Measurements from ENCODE around the gene NGRN. TPM values are rescaled to one million over a fixed set of nuclear protein-coding genes. Genes with fewer than 3 reads are reported as not detected.

Gene NGRN
- total RNA-seq, 3 donors from 2014 or later = 41.7 to 111 (median 54.1) TPM

GRCh38 chr15:90309020-90309419, 43.5 kb downstream of the NGRN start:
- TF ChIP-seq, protein P1, sequence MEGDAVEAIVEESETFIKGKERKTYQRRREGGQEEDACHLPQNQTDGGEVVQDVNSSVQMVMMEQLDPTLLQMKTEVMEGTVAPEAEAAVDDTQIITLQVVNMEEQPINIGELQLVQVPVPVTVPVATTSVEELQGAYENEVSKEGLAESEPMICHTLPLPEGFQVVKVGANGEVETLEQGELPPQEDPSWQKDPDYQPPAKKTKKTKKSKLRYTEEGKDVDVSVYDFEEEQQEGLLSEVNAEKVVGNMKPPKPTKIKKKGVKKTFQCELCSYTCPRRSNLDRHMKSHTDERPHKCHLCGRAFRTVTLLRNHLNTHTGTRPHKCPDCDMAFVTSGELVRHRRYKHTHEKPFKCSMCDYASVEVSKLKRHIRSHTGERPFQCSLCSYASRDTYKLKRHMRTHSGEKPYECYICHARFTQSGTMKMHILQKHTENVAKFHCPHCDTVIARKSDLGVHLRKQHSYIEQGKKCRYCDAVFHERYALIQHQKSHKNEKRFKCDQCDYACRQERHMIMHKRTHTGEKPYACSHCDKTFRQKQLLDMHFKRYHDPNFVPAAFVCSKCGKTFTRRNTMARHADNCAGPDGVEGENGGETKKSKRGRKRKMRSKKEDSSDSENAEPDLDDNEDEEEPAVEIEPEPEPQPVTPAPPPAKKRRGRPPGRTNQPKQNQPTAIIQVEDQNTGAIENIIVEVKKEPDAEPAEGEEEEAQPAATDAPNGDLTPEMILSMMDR (IDR thresholded peaks at IDR 0.05) = no peak
- intact Hi-C loops (cut with DNase I, micrococcal nuclease) = no loop called here
- DNase-seq (no peak), ATAC-seq (no peak)
- Histone ChIP-seq H3K4me1 (ENCODE audit: low read depth) (no peaks in the 10 kb centered on the region), H3K4me3 (no peak overlapping the region), H3K36me3 (ENCODE audit: low read depth) (no peaks in the 10 kb centered on the region), H3K9me3 (no peaks in the 10 kb centered on the region)

DNA sequence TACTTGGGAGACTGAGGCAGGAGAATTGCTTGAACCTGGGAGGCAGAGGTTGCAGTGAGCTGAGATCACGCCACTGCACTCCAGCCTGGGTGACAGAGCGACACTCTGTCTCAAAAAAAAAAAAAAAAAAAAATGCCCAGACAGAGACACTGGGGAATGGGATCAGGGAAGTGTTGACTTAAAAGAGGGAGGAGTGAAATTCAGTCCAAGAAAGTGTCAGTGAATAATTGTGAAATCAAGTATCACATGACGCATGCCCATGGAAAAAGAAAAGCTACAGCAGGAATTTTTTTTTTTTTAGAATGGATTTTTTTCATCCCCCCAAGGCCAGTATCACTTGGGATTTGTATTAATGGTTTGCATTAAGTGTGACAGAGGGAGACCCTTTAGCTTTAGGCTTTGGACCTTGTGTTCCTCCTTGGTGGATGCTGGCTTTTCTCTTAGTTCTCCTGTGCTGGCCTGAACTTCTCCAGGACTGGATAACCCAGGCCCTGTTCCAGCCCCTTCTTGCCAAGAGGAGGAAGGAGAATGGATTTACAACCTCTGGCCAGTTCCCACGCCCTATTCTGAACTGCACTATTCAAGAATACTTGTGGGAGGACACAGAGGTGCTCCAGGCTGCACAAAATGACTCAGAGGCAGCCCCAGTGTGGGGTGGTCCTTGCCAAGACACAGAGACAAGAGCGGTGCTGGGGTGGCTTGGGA, 50.0 kb downstream of the NGRN start:
- intact Hi-C loops (cut with DNase I, micrococcal nuclease) = no loop called here
- Histone ChIP-seq H3K4me3 (no peak overlapping the region), H3K9me3 (no peaks in the 10 kb centered on the region), H3K36me3 (ENCODE audit: low read depth) (no peaks in the 10 kb centered on the region), H3K4me1 (ENCODE audit: low read depth) (peaks cover 12% of the 10 kb centered on the region)
- TF ChIP-seq, protein P1 (IDR thresholded peaks at IDR 0.05) = no peak
- DNase-seq (peak; percentile 68 to 80 (median 77)), ATAC-seq (peak; percentile 87)

DNA sequence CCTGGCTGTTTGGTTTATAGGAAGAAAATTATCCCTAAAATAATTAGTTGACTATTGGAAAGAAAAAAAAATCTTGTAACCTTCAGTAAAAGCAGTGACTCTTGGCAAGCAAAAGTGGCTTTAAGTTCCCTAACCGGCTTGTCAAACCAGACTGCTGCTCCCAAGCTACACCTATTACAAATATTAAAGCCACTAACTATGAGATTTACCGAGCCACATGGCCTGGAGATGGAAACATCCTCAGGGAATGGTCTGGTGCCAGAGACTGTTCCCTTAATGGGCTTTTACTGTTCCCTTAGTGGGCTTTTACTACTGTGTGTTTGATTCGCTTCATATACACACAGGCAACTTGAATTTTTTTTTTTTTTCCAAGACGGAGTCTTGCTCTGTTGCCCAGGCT, 50.7 kb downstream of the NGRN start:
- ATAC-seq (peak; percentile 21), DNase-seq (no peak)
- TF ChIP-seq, protein P1 (IDR thresholded peaks at IDR 0.05) = no peak
- H3K9me3 ChIP-seq = no peaks in the 10 kb centered on the region
- peaks cover 12% of the 10 kb centered on the region for H3K4me1 ChIP-seq (ENCODE audit: low read depth)
- H3K36me3 ChIP-seq (ENCODE audit: low read depth) = no peaks in the 10 kb centered on the region
- H3K4me3 ChIP-seq = no peak overlapping the region
- intact Hi-C loops (cut with DNase I, micrococcal nuclease) = no loop called here

- TF ChIP-seq, protein P1 (IDR thresholded peaks at IDR 0.05) = no peak
- no peak for DNase-seq
- peaks cover 12% of the 10 kb centered on the region for H3K4me1 ChIP-seq (ENCODE audit: low read depth)
- no peak for ATAC-seq
- no peaks in the 10 kb centered on the region for H3K36me3 ChIP-seq (ENCODE audit: low read depth)
- H3K4me3 ChIP-seq = no peak overlapping the region
- intact Hi-C loops (cut with DNase I, micrococcal nuclease) = no loop called here
- H3K9me3 ChIP-seq = no peaks in the 10 kb centered on the region
Observed at GRCh38 chr15:90318591-90318990, 53.1 kb downstream of the NGRN start.

DNA sequence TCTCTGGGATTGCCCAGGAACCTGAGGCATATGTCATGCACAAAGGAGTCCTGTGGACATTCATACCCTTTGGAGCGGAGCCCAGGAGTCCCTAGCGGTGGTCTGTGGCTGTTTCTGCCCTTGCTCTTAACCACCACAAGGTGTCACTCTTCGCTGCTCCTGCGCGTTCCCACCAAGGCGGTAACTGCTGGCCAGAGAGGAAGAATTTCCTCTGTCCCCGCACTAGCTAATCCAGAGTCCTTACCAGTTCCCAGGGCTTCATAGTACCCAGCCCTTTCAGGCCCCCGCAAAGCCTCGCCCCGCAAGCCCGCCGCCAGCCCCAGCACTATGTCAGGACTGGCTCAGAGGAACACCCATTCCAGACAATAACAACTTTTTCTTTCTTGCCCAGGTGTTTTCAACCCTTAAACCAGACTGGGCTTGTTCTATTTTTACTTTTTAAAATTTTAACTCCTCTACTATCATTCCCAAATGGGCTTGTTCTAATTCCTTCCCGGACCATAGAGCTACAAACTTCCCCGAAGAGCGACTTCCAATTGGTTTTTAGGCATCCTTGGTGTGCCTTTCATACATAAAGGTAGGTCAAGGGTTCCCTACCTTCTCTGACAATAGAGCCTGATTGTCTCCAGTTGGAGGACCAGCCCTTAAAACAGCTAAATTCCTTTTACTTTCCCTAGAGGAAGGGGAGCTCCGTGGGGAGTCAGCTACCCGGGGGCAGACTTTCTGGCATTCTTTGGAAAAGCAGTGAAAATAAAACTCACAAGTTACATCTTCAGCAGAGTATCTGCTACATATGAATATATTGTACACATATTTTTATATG, 54.8 kb downstream of the NGRN start:
- ATAC-seq (peak; percentile 94), DNase-seq (peak; percentile 79 to 81 (median 79))
- TF ChIP-seq, protein P1 (IDR thresholded peaks at IDR 0.05) = peak; percentile 96
- H3K4me3 ChIP-seq = no peak overlapping the region
- intact Hi-C loops (cut with DNase I, micrococcal nuclease) = loop anchor here (5.0 kb wide), 1 partner anchor 162 kb away; no protein-coding TSS in a partner anchor
- no peaks in the 10 kb centered on the region for H3K36me3 ChIP-seq (ENCODE audit: low read depth)
- peaks cover 10% of the 10 kb centered on the region for H3K4me1 ChIP-seq (ENCODE audit: low read depth)
- H3K9me3 ChIP-seq = no peaks in the 10 kb centered on the region

Data from mucosa of descending colon (tissue), 3 donors.